ENCODE data around the gene TSPAN6. TPM values are rescaled to one million over a fixed set of nuclear protein-coding genes. Genes with fewer than 3 reads are reported as not detected.

The TSPAN6 gene
- total and polyA plus RNA-seq, 7 donors, result 7.5 to 57.1 (median 16.3) TPM

GRCh38 chrX:100645106-100645505 lies 8.5 kb upstream of the TSPAN6 start:
- no peaks in the 10 kb centered on the region for H3K36me3 ChIP-seq
- intact Hi-C loops (cut with DNase I), result no loop called here
- DNase-seq, result no peak
- WGBS, 2 donors, result 75 to 84% methylated on average over 4 of the region's 4 CpGs
- peaks cover 0 to 11% (median 5%) of the 10 kb centered on the region in 4 donors for H3K4me1 ChIP-seq
- H3K27me3 ChIP-seq, result no peaks in the 10 kb centered on the region
- TF ChIP-seq CTCF (IDR thresholded peaks at IDR 0.05) (no peak), POLR2AphosphoS5 (IDR thresholded peaks at IDR 0.05) (no peak), POLR2A (IDR thresholded peaks at IDR 0.05) (no peak), EP300 (IDR thresholded peaks at IDR 0.05) (no peak)
- no peaks in the 10 kb centered on the region for H3K9me3 ChIP-seq
- peak overlapping the region; percentile 44 to 71 (median 60) for H3K27ac ChIP-seq
- peak overlapping the region in 3 of 4 donors; percentile 24 to 30 (median 27) for H3K4me3 ChIP-seq

- TF ChIP-seq POLR2A (IDR thresholded peaks at IDR 0.05), result no peak
- TF ChIP-seq POLR2AphosphoS5 (IDR thresholded peaks at IDR 0.05), result peak; percentile 53 to 77 (median 75)
- Histone ChIP-seq H3K27ac (peak within 1 kb of the TSS; percentile 49 to 71 (median 60)), H3K27me3 (no peaks in the 10 kb centered on the region), H3K4me1 (peaks cover 0 to 11% (median 5%) of the 10 kb centered on the region in 4 donors), H3K4me3 (peak within 1 kb of the TSS in 3 of 4 donors; percentile 24 to 30 (median 27)), H3K36me3 (no peaks in the 10 kb centered on the region), H3K9me3 (no peaks in the 10 kb centered on the region)
- intact Hi-C loops (cut with DNase I), result no loop called here
- 45 to 52% methylated on average over 11 of the region's 11 CpGs for WGBS, 2 donors
- DNase-seq, result peak; percentile 85
These were observed 7.6 kb upstream of the TSPAN6 start, which contains the start of gene SRPX2 for GRCh38 chrX:100643956-100644860. SRPX2 (plus strand) TSS chrX:100644199; CDS start chrX:100646323, 2,124 bp downstream.

- peaks cover 0 to 11% (median 5%) of the 10 kb centered on the region in 4 donors for H3K4me1 ChIP-seq
- H3K36me3 ChIP-seq, result no peaks in the 10 kb centered on the region
- WGBS, 2 donors, result 88 to 93% methylated on average over 11 of the region's 11 CpGs
- no peak overlapping the region for H3K4me3 ChIP-seq
- no peaks in the 10 kb centered on the region for H3K27me3 ChIP-seq
- intact Hi-C loops (cut with DNase I), result no loop called here
- TF ChIP-seq POLR2A (IDR thresholded peaks at IDR 0.05) (no peak), CTCF (IDR thresholded peaks at IDR 0.05) (no peak), EP300 (IDR thresholded peaks at IDR 0.05) (no peak), POLR2AphosphoS5 (IDR thresholded peaks at IDR 0.05) (no peak)
- peak overlapping the region in 3 of 4 donors; percentile 39 to 61 (median 49) for H3K27ac ChIP-seq
- no peaks in the 10 kb centered on the region for H3K9me3 ChIP-seq
- DNase-seq, result no peak
These were observed 6.6 kb upstream of the TSPAN6 start for GRCh38 chrX:100643212-100643611.

- no peaks in the 10 kb centered on the region for H3K9me3 ChIP-seq
- H3K27me3 ChIP-seq, result no peaks in the 10 kb centered on the region
- intact Hi-C loops (cut with DNase I), result no loop called here
- no peak for DNase-seq
- H3K4me1 ChIP-seq, result peaks cover 0 to 13% (median 5%) of the 10 kb centered on the region in 4 donors
- H3K4me3 ChIP-seq, result no peak overlapping the region
- TF ChIP-seq POLR2A (IDR thresholded peaks at IDR 0.05) (no peak), EP300 (IDR thresholded peaks at IDR 0.05) (no peak), CTCF (IDR thresholded peaks at IDR 0.05) (no peak), POLR2AphosphoS5 (IDR thresholded peaks at IDR 0.05) (no peak)
- 48 to 66% methylated on average over 3 of the region's 3 CpGs for WGBS, 2 donors
- H3K36me3 ChIP-seq, result no peaks in the 10 kb centered on the region
- no peak overlapping the region for H3K27ac ChIP-seq
These were observed 5.7 kb upstream of the TSPAN6 start for GRCh38 chrX:100642290-100642689.

GRCh38 chrX:100635989-100636320 lies 651 bp downstream of the TSPAN6 start:
- no peaks in the 10 kb centered on the region for H3K27me3 ChIP-seq
- 7 to 37% methylated on average over 8 of the region's 8 CpGs for WGBS, 2 donors
- H3K4me3 ChIP-seq, result peak overlapping the region; percentile 34 to 58 (median 50)
- H3K4me1 ChIP-seq, result peaks cover 0 to 6% (median 0%) of the 10 kb centered on the region in 4 donors
- intact Hi-C loops (cut with DNase I), result loop anchor here (10.0 kb wide), 1 partner anchor 121 kb away; no protein-coding TSS in a partner anchor
- H3K27ac ChIP-seq, result peak overlapping the region; percentile 56 to 69 (median 58)
- no peaks in the 10 kb centered on the region for H3K36me3 ChIP-seq
- no peaks in the 10 kb centered on the region for H3K9me3 ChIP-seq
- no peak for DNase-seq
- no peak for TF ChIP-seq POLR2AphosphoS5 (IDR thresholded peaks at IDR 0.05)
- no peak for TF ChIP-seq CTCF (IDR thresholded peaks at IDR 0.05)
- no peak for TF ChIP-seq POLR2A (IDR thresholded peaks at IDR 0.05)
- no peak for TF ChIP-seq EP300 (IDR thresholded peaks at IDR 0.05)

Measured in sigmoid colon (tissue), 7 donors.